Gastrocnemius medialis (tissue), 4 donors: Measurements from ENCODE around the gene SPG21.

Experiments used
- POLR2A ChIP-seq, 2 donors: fragments of 450-650 bp; IDR thresholded peaks; one replicate each; pipeline ENCODE4 v1.6.1; 2017; ENCODE audit warnings: antibody characterized with exemption in 2 of 2, mild to moderate bottlenecking in 2 of 2, moderate library complexity in 2 of 2
- TF ChIP-seq, protein P1 (sequence below), 5 experiments: fragments of 450-650 bp in 3 of 5; fragments of 200-600 bp in 2 of 5; sonication (generic) in 2 of 5; IDR thresholded peaks in 4 of 5; conservative IDR thresholded peaks in 1 of 5; 1 replicate in 4 of 5; 2 replicates in 1 of 5; pipeline ENCODE4 v1.5.1; 2016 to 2019; ENCODE audit warnings: antibody characterized with exemption in 5 of 5, mild to moderate bottlenecking in 3 of 5, moderate library complexity in 3 of 5

DNA sequence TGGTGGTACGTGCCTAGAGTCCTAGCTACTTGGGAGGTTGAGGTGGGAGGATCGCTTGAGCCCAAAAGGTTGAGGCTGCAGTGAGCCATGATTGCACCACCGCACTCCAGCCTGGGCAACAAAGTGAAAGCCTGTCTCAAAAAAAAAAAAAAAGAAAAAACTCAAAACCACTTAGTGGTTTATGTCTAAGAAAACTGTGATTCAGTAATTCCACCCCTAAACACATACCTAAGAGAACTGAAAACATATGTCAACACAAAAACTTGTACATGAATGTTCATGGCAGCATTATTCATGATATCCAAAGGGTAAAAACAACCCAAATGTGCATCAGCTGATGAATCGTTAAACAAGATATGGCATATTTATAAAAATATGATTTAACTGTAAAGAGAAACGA is 14.3 kb downstream of the SPG21 start:
- TF ChIP-seq POLR2A (IDR thresholded peaks at IDR 0.05), result no peak
- TF ChIP-seq, protein P1, sequence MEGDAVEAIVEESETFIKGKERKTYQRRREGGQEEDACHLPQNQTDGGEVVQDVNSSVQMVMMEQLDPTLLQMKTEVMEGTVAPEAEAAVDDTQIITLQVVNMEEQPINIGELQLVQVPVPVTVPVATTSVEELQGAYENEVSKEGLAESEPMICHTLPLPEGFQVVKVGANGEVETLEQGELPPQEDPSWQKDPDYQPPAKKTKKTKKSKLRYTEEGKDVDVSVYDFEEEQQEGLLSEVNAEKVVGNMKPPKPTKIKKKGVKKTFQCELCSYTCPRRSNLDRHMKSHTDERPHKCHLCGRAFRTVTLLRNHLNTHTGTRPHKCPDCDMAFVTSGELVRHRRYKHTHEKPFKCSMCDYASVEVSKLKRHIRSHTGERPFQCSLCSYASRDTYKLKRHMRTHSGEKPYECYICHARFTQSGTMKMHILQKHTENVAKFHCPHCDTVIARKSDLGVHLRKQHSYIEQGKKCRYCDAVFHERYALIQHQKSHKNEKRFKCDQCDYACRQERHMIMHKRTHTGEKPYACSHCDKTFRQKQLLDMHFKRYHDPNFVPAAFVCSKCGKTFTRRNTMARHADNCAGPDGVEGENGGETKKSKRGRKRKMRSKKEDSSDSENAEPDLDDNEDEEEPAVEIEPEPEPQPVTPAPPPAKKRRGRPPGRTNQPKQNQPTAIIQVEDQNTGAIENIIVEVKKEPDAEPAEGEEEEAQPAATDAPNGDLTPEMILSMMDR (IDR thresholded peaks at IDR 0.05 in 4 of 5, conservative IDR thresholded peaks at IDR 0.05 in 1 of 5), result no peak
